GDM1 (cell line): ENCODE results near the gene SUV39H1.

Experiments
- DNase-seq: peaks from one replicate; lab custom pipeline; 2025; lab: John Stamatoyannopoulos, UW

Gene SUV39H1

GRCh38 chrX:48714573-48714972 is 18.0 kb downstream of the SUV39H1 start:
- no peak for DNase-seq

GRCh38 chrX:48715072-48715471 is 18.5 kb downstream of the SUV39H1 start:
- no peak for DNase-seq

- DNase-seq, result no peak
Observed at GRCh38 chrX:48715876-48716502, 19.5 kb downstream of the SUV39H1 start.

GRCh38 chrX:48719958-48720357 is 23.4 kb downstream of the SUV39H1 start:
- no peak for DNase-seq

- DNase-seq, result no peak
Observed at GRCh38 chrX:48720577-48721250, 24.2 kb downstream of the SUV39H1 start.

GRCh38 chrX:48721916-48722315 is 25.4 kb downstream of the SUV39H1 start:
- DNase-seq, result no peak

- no peak for DNase-seq
Observed at GRCh38 chrX:48726596-48726995, 30.1 kb downstream of the SUV39H1 start.

- DNase-seq, result no peak
Observed at GRCh38 chrX:48728653-48729052, 32.1 kb downstream of the SUV39H1 start.

- no peak for DNase-seq
Observed at GRCh38 chrX:48736303-48736702, 39.8 kb downstream of the SUV39H1 start.

GRCh38 chrX:48736878-48737212 is 40.3 kb downstream of the SUV39H1 start:
- DNase-seq, result no peak

GRCh38 chrX:48737213-48737938 is 40.8 kb downstream of the SUV39H1 start:
- peak; percentile 94 for DNase-seq

- no peak for DNase-seq
Observed at GRCh38 chrX:48737940-48738339, 41.4 kb downstream of the SUV39H1 start.

GRCh38 chrX:48741834-48742233 is 45.3 kb downstream of the SUV39H1 start:
- no peak for DNase-seq

- DNase-seq, result no peak
Observed at GRCh38 chrX:48745222-48745621, 48.7 kb downstream of the SUV39H1 start.

- no peak for DNase-seq
Observed at GRCh38 chrX:48747415-48748016, 51.0 kb downstream of the SUV39H1 start.

GRCh38 chrX:48749182-48749581 is 52.6 kb downstream of the SUV39H1 start:
- no peak for DNase-seq

- no peak for DNase-seq
Observed at GRCh38 chrX:48751343-48751742, 54.8 kb downstream of the SUV39H1 start.

GRCh38 chrX:48752498-48752897 is 56.0 kb downstream of the SUV39H1 start:
- DNase-seq, result no peak

- DNase-seq, result no peak
Observed at GRCh38 chrX:48753708-48754228, 57.2 kb downstream of the SUV39H1 start.

GRCh38 chrX:48754238-48754637 is 57.7 kb downstream of the SUV39H1 start:
- DNase-seq, result no peak
